HEK293 (cell line): Measurements from ENCODE around the gene SP2.

Source experiments
- CTCF ChIA-PET: fragments of 350-600 bp; formaldehyde crosslinking; extraction: SDS; loops from one replicate; lab custom pipeline; 2021; ENCODE audit warnings: antibody characterized with exemption; lab: Yijun Ruan, JAX
- POLR2A ChIA-PET: fragments of 300-600 bp; formaldehyde crosslinking; extraction: SDS; loops from one replicate; lab custom pipeline; 2020; ENCODE audit warnings: antibody characterized with exemption, inconsistent platforms; lab: Yijun Ruan, JAX
- H3K27ac ChIP-seq: fragments of 200-500 bp; sonication (Bioruptor generic); 2 replicates; pipeline ENCODE4 v1.5.1; 2014; ENCODE audit warnings: low read depth, low read length, control low read depth, inconsistent platforms; ENCODE audit errors: extremely low read depth
- H3K36me3 ChIP-seq, 2 experiments: fragments of 200-500 bp in 1 of 2; sonication (Bioruptor generic) in 1 of 2; 1 replicate in 1 of 2; 2 replicates in 1 of 2; pipeline ENCODE4 v1.5.1; 2014 to 2017; ENCODE audit warnings: inconsistent platforms in 2 of 2, low read length in 2 of 2; ENCODE audit not compliant: control insufficient read depth in 2 of 2, insufficient read depth in 1 of 2
- H3K4me1 ChIP-seq: fragments of 200-500 bp; sonication (Bioruptor generic); 2 replicates; pipeline ENCODE4 v1.5.1; 2014; ENCODE audit warnings: mild to moderate bottlenecking, low read length, inconsistent platforms; ENCODE audit not compliant: control insufficient read depth, insufficient read depth
- H3K4me3 ChIP-seq: 2 replicates; pipeline ENCODE4 v1.5.1; 2011; ENCODE audit warnings: low read depth, mild to moderate bottlenecking, control low read depth, low read length, moderate library complexity
- H3K9me3 ChIP-seq: fragments of 200-500 bp; sonication (Bioruptor generic); 2 replicates; pipeline ENCODE4 v1.5.1; 2014; ENCODE audit warnings: low read depth, low read length, inconsistent platforms; ENCODE audit not compliant: control insufficient read depth, insufficient read depth
- GLIS1 ChIP-seq: fragments of 450-650 bp; formaldehyde crosslinking; IDR thresholded peaks from 2 replicates; pipeline ENCODE4 v1.5.1; 2016; ENCODE audit warnings: missing biosample characterization, missing genetic modification characterization
- KLF1 ChIP-seq: fragments of 450-650 bp; formaldehyde crosslinking; IDR thresholded peaks from 2 replicates; pipeline ENCODE4 v1.5.1; 2016; ENCODE audit warnings: missing biosample characterization, missing genetic modification characterization
- KLF10 ChIP-seq: fragments of 450-650 bp; IDR thresholded peaks from 2 replicates; pipeline ENCODE4 v1.5.1; 2018; ENCODE audit warnings: missing biosample characterization, mild to moderate bottlenecking, missing genetic modification characterization
- OSR2 ChIP-seq: fragments of 450-650 bp; formaldehyde crosslinking; IDR thresholded peaks from 2 replicates; pipeline ENCODE4 v1.5.1; 2016; ENCODE audit warnings: missing biosample characterization, missing genetic modification characterization
- SP3 ChIP-seq: fragments of 450-650 bp; formaldehyde crosslinking; IDR thresholded peaks from 2 replicates; pipeline ENCODE4 v1.5.1; 2016; ENCODE audit warnings: missing biosample characterization, missing genetic modification characterization
- ZBTB48 ChIP-seq: fragments of 450-650 bp; formaldehyde crosslinking; IDR thresholded peaks from 2 replicates; pipeline ENCODE4 v1.5.1; 2016; ENCODE audit warnings: missing biosample characterization, missing genetic modification characterization
- ZFP37 ChIP-seq: fragments of 450-650 bp; formaldehyde crosslinking; IDR thresholded peaks from 2 replicates; pipeline ENCODE4 v1.5.1; 2016; ENCODE audit warnings: missing biosample characterization, missing genetic modification characterization
- ZFP69B ChIP-seq: fragments of 450-650 bp; formaldehyde crosslinking; IDR thresholded peaks from 2 replicates; pipeline ENCODE4 v1.5.1; 2016; ENCODE audit warnings: missing biosample characterization, missing genetic modification characterization
- ZNF10 ChIP-seq: fragments of 450-650 bp; formaldehyde crosslinking; IDR thresholded peaks from 2 replicates; pipeline ENCODE4 v1.5.1; 2017; ENCODE audit warnings: missing biosample characterization, missing genetic modification characterization
- ZNF146 ChIP-seq: fragments of 450-650 bp; formaldehyde crosslinking; IDR thresholded peaks from 2 replicates; pipeline ENCODE4 v1.5.1; 2016; ENCODE audit warnings: missing biosample characterization, missing genetic modification characterization
- ZNF155 ChIP-seq: fragments of 450-650 bp; formaldehyde crosslinking; IDR thresholded peaks from 2 replicates; pipeline ENCODE4 v1.5.1; 2016; ENCODE audit warnings: missing biosample characterization, missing genetic modification characterization
- ZNF19 ChIP-seq: fragments of 450-650 bp; formaldehyde crosslinking; IDR thresholded peaks from 2 replicates; pipeline ENCODE4; 2016; ENCODE audit warnings: missing biosample characterization, missing genetic modification characterization, low read depth
- ZNF37A ChIP-seq: fragments of 450-650 bp; IDR thresholded peaks from 2 replicates; pipeline ENCODE4 v1.5.1; 2018; ENCODE audit warnings: missing biosample characterization, missing genetic modification characterization
- ZNF423 ChIP-seq: fragments of 450-650 bp; formaldehyde crosslinking; IDR thresholded peaks from 2 replicates; pipeline ENCODE4 v1.5.1; 2016; ENCODE audit warnings: missing biosample characterization, missing genetic modification characterization
- ZNF514 ChIP-seq: fragments of 450-650 bp; formaldehyde crosslinking; IDR thresholded peaks from 2 replicates; pipeline ENCODE4 v1.5.1; 2016; ENCODE audit warnings: missing biosample characterization, missing genetic modification characterization
- ZNF677 ChIP-seq: fragments of 450-650 bp; IDR thresholded peaks from 2 replicates; pipeline ENCODE4 v1.5.0; 2018; ENCODE audit warnings: missing biosample characterization, mild to moderate bottlenecking, missing genetic modification characterization, moderate library complexity
- ZSCAN23 ChIP-seq: fragments of 450-650 bp; formaldehyde crosslinking; IDR thresholded peaks from 2 replicates; pipeline ENCODE4 v1.5.1; 2016; ENCODE audit warnings: missing biosample characterization, missing genetic modification characterization
- TF ChIP-seq, protein P1 (sequence below): fragments of 450-650 bp; formaldehyde crosslinking; IDR thresholded peaks from 2 replicates; pipeline ENCODE4 v1.5.1; 2016; ENCODE audit warnings: missing biosample characterization, missing genetic modification characterization
- TF ChIP-seq, protein P2 (sequence below): sonication (generic); formaldehyde crosslinking; IDR thresholded peaks from 2 replicates; pipeline ENCODE4 v1.8.1; 2022; ENCODE audit warnings: mild to moderate bottlenecking, moderate library complexity, missing genetic modification reagents
- TF ChIP-seq, protein P3 (sequence below): fragments of 450-650 bp; formaldehyde crosslinking; IDR thresholded peaks from 2 replicates; pipeline ENCODE4; 2016; ENCODE audit warnings: missing biosample characterization, missing genetic modification characterization
- TF ChIP-seq, protein P4 (sequence below): fragments of 450-650 bp; formaldehyde crosslinking; IDR thresholded peaks from 2 replicates; pipeline ENCODE4 v1.5.1; 2016; ENCODE audit warnings: missing biosample characterization, missing genetic modification characterization
- TF ChIP-seq, protein P5 (sequence below): fragments of 450-650 bp; formaldehyde crosslinking; IDR thresholded peaks from 2 replicates; pipeline ENCODE4 v1.5.1; 2016; ENCODE audit warnings: missing biosample characterization, missing genetic modification characterization, borderline replicate concordance

The SP2 gene

DNA sequence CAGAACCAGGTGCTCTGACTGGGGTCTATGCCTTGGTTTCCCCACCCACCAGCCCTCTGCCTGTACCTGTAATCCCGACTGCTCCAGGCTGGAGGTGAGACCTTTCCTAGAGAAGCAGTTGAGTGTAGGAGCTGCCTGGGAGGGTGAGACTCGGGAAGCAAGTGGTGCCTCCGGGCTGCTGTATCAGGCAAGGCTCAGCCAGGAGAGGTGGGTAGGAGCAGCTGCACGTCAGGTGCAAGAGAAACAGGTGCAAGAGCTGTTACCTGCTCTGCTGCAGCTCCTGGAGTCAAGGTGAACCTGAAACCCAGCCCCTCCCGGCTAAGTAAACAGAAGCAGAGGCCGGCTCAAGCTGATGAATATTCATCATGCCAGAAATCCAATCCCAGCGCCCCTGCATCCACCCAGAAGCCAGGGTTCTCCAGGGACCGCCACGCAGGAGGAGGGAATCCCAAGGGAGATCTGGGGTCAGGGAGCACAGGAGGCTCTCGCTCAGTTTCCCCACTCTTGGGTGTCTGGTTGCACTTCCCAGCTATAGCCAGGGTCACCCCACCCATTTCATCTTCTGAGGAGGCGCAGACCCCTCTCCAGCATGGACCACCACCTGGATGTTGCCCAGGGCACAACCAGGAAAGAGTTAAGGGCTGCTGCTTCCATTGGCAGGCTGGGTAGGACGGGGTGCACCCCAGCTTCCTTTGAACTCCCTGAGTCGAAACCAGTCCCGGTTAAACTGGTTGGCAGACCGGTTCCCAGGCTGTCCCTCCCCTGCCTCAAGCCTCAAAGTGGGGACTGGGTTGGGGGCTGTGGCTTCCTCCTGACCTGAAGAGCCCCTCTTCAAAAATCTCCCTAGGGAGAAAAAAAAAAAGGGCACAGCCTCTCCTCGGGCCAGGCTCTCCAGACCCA lies 61.8 kb downstream of the SP2 start, which contains the start of gene PRR15L:
Gene PRR15L, minus strand, starts transcription at position 293 of the 900 bp plus-strand sequence. CDS start 4,649 bp downstream, outside the sequence.
- Histone ChIP-seq H3K4me3 (no peak within 1 kb of the TSS), H3K9me3 (no peaks in the 10 kb centered on the region), H3K36me3 (peaks cover 0 to 7% of the 10 kb centered on the region in 2 experiments; a peak in 1 of 3 replicates), H3K27ac (peak within 1 kb of the TSS; percentile 36; the same call in 1 of the 2 replicates), H3K4me1 (peaks cover 28% of the 10 kb centered on the region)
- ChIA-PET POLR2A (interaction anchor here (0.6 to 4.0 kb wide), 9 partner anchors 11 to 296 kb away, joined by 3 to 26 read pairs (median 3); partner anchors contain the start of genes CDK5RAP3, PNPO and SP2), CTCF (interaction anchor here (0.6 to 22.4 kb wide), 9 partner anchors 10 to 763 kb away, joined by 3 to 592 read pairs (median 4); partner anchors contain the start of genes CDK5RAP3 and PNPO)
- TF ChIP-seq ZNF10 (tag by site-specific recombination) (no peak), KLF10 (no peak), ZNF423 (tag by site-specific recombination) (peak; percentile 34; the same call in 1 of the 2 replicates), KLF1 (0 out of 2 replicates have a peak, but pooled peaks have one; percentile 17), ZNF155 (no peak), OSR2 (tag by site-specific recombination) (peak; percentile 9; the same call in 1 of the 2 replicates), SP3 (no peak), ZBTB48 (tag by site-specific recombination) (peak; percentile 29; the same call in 1 of the 2 replicates)
- TF ChIP-seq, protein P1, sequence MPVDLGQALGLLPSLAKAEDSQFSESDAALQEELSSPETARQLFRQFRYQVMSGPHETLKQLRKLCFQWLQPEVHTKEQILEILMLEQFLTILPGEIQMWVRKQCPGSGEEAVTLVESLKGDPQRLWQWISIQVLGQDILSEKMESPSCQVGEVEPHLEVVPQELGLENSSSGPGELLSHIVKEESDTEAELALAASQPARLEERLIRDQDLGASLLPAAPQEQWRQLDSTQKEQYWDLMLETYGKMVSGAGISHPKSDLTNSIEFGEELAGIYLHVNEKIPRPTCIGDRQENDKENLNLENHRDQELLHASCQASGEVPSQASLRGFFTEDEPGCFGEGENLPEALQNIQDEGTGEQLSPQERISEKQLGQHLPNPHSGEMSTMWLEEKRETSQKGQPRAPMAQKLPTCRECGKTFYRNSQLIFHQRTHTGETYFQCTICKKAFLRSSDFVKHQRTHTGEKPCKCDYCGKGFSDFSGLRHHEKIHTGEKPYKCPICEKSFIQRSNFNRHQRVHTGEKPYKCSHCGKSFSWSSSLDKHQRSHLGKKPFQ (tag by site-specific recombination): no peak

DNA sequence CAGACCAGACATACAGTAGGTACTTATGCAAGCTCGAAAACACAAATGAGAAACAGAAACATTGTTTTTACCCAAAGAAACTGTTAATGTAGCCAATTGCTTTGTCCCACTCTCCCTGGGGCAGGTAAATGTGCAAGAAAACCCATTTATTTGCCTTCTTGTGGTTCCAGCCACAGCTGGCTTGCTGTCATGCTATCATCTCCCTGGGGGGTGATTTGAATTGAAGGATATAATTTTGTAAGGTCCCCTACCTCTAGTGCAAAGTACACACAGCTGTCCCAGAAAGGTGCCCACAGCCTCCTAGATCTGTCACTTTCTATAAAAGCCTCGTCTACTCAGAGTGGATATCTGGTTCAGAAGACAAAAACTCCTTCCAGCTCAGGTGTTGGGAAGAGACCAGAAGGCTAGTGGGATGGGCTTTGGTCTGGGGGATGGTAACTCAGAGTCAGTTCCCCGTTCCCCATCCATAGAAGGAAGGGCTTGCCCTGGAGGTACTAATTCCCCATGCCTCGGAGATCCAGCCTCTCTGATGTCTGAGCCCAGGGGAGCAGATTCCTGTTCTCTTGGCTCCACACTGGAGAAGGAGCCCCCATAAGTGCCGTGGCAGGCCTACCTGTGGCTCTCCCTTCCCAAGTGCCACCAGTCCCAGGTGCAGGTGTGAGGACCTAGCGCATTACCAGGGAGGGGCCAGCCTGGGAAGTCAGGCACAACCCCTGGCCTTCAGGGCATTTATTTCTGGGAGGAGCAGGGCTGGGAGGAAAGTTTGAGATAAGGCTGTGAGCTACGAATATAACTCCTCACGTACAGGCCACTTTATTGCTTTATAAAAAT lies 64.0 kb downstream of the SP2 start:
- ChIA-PET CTCF (interaction anchor here (1.4 to 22.4 kb wide), 3 partner anchors 12 to 70 kb away, joined by 3 to 592 read pairs (median 124); partner anchors contain the start of gene CDK5RAP3), POLR2A (interaction anchor here (0.7 to 1.6 kb wide), 2 partner anchors 10 to 62 kb away, joined by 4 to 10 read pairs; partner anchors contain the start of gene CDK5RAP3)
- Histone ChIP-seq H3K9me3 (no peaks in the 10 kb centered on the region), H3K27ac (no peak overlapping the region), H3K4me1 (peaks cover 28% of the 10 kb centered on the region), H3K4me3 (no peak overlapping the region), H3K36me3 (no peaks in the 10 kb centered on the region)
- TF ChIP-seq ZNF146 (tag by site-specific recombination) (no peak), ZSCAN23 (tag by site-specific recombination) (no peak), ZNF19 (tag by site-specific recombination) (no peak), ZNF37A (tag by site-specific recombination) (no peak), KLF1 (0 out of 2 replicates have a peak, but pooled peaks have one; percentile 13), ZNF514 (tag by site-specific recombination) (no peak), GLIS1 (peak; percentile 99), ZFP37 (tag by site-specific recombination) (no peak), ZFP69B (tag by site-specific recombination) (no peak), ZNF677 (no peak)
- TF ChIP-seq, protein P2, sequence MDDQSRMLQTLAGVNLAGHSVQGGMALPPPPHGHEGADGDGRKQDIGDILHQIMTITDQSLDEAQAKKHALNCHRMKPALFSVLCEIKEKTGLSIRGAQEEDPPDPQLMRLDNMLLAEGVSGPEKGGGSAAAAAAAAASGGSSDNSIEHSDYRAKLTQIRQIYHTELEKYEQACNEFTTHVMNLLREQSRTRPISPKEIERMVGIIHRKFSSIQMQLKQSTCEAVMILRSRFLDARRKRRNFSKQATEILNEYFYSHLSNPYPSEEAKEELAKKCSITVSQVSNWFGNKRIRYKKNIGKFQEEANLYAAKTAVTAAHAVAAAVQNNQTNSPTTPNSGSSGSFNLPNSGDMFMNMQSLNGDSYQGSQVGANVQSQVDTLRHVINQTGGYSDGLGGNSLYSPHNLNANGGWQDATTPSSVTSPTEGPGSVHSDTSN (CRISPR knock-in tag): no peak
- TF ChIP-seq, protein P3, sequence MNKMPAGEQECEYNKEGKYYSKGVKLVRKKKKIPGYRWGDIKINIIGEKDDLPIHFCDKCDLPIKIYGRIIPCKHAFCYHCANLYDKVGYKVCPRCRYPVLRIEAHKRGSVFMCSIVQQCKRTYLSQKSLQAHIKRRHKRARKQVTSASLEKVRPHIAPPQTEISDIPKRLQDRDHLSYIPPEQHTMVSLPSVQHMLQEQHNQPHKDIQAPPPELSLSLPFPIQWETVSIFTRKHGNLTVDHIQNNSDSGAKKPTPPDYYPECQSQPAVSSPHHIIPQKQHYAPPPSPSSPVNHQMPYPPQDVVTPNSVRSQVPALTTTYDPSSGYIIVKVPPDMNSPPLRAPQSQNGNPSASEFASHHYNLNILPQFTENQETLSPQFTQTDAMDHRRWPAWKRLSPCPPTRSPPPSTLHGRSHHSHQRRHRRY (tag by site-specific recombination): no peak
- TF ChIP-seq, protein P4, sequence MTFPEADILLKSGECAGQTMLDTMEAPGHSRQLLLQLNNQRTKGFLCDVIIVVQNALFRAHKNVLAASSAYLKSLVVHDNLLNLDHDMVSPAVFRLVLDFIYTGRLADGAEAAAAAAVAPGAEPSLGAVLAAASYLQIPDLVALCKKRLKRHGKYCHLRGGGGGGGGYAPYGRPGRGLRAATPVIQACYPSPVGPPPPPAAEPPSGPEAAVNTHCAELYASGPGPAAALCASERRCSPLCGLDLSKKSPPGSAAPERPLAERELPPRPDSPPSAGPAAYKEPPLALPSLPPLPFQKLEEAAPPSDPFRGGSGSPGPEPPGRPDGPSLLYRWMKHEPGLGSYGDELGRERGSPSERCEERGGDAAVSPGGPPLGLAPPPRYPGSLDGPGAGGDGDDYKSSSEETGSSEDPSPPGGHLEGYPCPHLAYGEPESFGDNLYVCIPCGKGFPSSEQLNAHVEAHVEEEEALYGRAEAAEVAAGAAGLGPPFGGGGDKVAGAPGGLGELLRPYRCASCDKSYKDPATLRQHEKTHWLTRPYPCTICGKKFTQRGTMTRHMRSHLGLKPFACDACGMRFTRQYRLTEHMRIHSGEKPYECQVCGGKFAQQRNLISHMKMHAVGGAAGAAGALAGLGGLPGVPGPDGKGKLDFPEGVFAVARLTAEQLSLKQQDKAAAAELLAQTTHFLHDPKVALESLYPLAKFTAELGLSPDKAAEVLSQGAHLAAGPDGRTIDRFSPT: no peak
- TF ChIP-seq, protein P5, sequence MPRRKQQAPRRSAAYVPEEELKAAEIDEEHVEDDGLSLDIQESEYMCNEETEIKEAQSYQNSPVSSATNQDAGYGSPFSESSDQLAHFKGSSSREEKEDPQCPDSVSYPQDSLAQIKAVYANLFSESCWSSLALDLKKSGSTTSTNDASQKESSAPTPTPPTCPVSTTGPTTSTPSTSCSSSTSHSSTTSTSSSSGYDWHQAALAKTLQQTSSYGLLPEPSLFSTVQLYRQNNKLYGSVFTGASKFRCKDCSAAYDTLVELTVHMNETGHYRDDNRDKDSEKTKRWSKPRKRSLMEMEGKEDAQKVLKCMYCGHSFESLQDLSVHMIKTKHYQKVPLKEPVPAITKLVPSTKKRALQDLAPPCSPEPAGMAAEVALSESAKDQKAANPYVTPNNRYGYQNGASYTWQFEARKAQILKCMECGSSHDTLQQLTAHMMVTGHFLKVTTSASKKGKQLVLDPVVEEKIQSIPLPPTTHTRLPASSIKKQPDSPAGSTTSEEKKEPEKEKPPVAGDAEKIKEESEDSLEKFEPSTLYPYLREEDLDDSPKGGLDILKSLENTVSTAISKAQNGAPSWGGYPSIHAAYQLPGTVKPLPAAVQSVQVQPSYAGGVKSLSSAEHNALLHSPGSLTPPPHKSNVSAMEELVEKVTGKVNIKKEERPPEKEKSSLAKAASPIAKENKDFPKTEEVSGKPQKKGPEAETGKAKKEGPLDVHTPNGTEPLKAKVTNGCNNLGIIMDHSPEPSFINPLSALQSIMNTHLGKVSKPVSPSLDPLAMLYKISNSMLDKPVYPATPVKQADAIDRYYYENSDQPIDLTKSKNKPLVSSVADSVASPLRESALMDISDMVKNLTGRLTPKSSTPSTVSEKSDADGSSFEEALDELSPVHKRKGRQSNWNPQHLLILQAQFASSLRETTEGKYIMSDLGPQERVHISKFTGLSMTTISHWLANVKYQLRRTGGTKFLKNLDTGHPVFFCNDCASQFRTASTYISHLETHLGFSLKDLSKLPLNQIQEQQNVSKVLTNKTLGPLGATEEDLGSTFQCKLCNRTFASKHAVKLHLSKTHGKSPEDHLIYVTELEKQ: no peak
